SJCRH30 (cell line): ENCODE measurements around the gene CPB1. TPM values are rescaled to one million over a fixed set of nuclear protein-coding genes. Genes with fewer than 3 reads are reported as not detected.

Experiments used
- DNase-seq, 2 experiments: peaks; one replicate each; pipeline ENCODE4 v3.0.0-alpha.2; 2015 to 2020
- H3K27ac ChIP-seq: fragments of 250-450 bp; sonication (Bioruptor Pico); 2 replicates; pipeline ENCODE4 v1.5.1; 2020; ENCODE audit warnings: mild to moderate bottlenecking, moderate library complexity
- H3K27me3 ChIP-seq: fragments of 250-450 bp; sonication (Bioruptor Pico); 2 replicates; pipeline ENCODE4 v1.5.1; 2020; ENCODE audit warnings: mild to moderate bottlenecking, moderate library complexity
- H3K36me3 ChIP-seq: fragments of 250-450 bp; sonication (Bioruptor Pico); 2 replicates; pipeline ENCODE4 v1.5.1; 2020; ENCODE audit warnings: mild to moderate bottlenecking, moderate library complexity
- H3K4me1 ChIP-seq: fragments of 250-450 bp; sonication (Bioruptor Pico); 2 replicates; pipeline ENCODE4 v1.5.1; 2020; ENCODE audit warnings: mild to moderate bottlenecking, moderate library complexity
- H3K4me3 ChIP-seq: fragments of 250-450 bp; sonication (Bioruptor Pico); 2 replicates; pipeline ENCODE4 v1.5.1; 2020; ENCODE audit warnings: mild to moderate bottlenecking, moderate library complexity
- H3K9me3 ChIP-seq: fragments of 250-450 bp; sonication (Bioruptor Pico); replicated peaks from 2 replicates; pipeline ENCODE4 v1.5.1; 2020; ENCODE audit warnings: mild to moderate bottlenecking, moderate library complexity
- total RNA-seq: library from RNA; depleted of rRNA; stranded (reverse); fragments of >200 nt; shearing (Covaris generic); gene quantifications from 2 replicates; pipeline ENCODE4 v1.2.3, GENCODE V29; 2014

The CPB1 gene
- total RNA-seq, 1 experiment from 2014 or later: not detected

- Histone ChIP-seq H3K4me3 (no peak overlapping the region), H3K27ac (no peak overlapping the region), H3K4me1 (no peaks in the 10 kb centered on the region), H3K36me3 (no peaks in the 10 kb centered on the region), H3K9me3 (no peaks in the 10 kb centered on the region), H3K27me3 (no peaks in the 10 kb centered on the region)
- no peak for DNase-seq
These were observed 26.4 kb downstream of the CPB1 start for GRCh38 chr3:148854061-148854460.

GRCh38 chr3:148856384-148856783 is 28.8 kb downstream of the CPB1 start:
- DNase-seq: no peak
- Histone ChIP-seq H3K4me1 (no peaks in the 10 kb centered on the region), H3K27me3 (no peaks in the 10 kb centered on the region), H3K27ac (no peak overlapping the region), H3K4me3 (no peak overlapping the region), H3K36me3 (no peaks in the 10 kb centered on the region), H3K9me3 (no peaks in the 10 kb centered on the region)

- Histone ChIP-seq H3K27me3 (no peaks in the 10 kb centered on the region), H3K4me3 (no peak overlapping the region), H3K9me3 (no peaks in the 10 kb centered on the region), H3K36me3 (no peaks in the 10 kb centered on the region), H3K4me1 (no peaks in the 10 kb centered on the region), H3K27ac (no peak overlapping the region)
- no peak for DNase-seq
These were observed 29.7 kb downstream of the CPB1 start for GRCh38 chr3:148857316-148857715.

- Histone ChIP-seq H3K4me3 (no peak overlapping the region), H3K9me3 (no peaks in the 10 kb centered on the region), H3K4me1 (no peaks in the 10 kb centered on the region), H3K27me3 (no peaks in the 10 kb centered on the region), H3K36me3 (no peaks in the 10 kb centered on the region), H3K27ac (no peak overlapping the region)
- DNase-seq: peak in 1 of 2 experiments; percentile 71
These were observed 33.8 kb downstream of the CPB1 start for GRCh38 chr3:148861277-148861869.

GRCh38 chr3:148863297-148863696 is 35.7 kb downstream of the CPB1 start:
- DNase-seq: no peak
- Histone ChIP-seq H3K27ac (no peak overlapping the region), H3K36me3 (no peaks in the 10 kb centered on the region), H3K4me3 (no peak overlapping the region), H3K9me3 (no peaks in the 10 kb centered on the region), H3K27me3 (no peaks in the 10 kb centered on the region), H3K4me1 (no peaks in the 10 kb centered on the region)

- Histone ChIP-seq H3K4me1 (no peaks in the 10 kb centered on the region), H3K9me3 (no peaks in the 10 kb centered on the region), H3K36me3 (no peaks in the 10 kb centered on the region), H3K4me3 (no peak overlapping the region), H3K27ac (no peak overlapping the region), H3K27me3 (no peaks in the 10 kb centered on the region)
- no peak for DNase-seq
These were observed 36.2 kb downstream of the CPB1 start for GRCh38 chr3:148863814-148864213.

GRCh38 chr3:148865049-148865448 is 37.4 kb downstream of the CPB1 start, which contains the start of gene CPA3:
CPA3 (plus strand) TSS chr3:148865296; CDS start chr3:148865308, 12 bp downstream.
- no peak within 1 kb of the TSS for H3K27ac ChIP-seq
- no peak for DNase-seq
- no peaks in the 10 kb centered on the region for H3K4me1 ChIP-seq
- H3K4me3 ChIP-seq: no peak within 1 kb of the TSS
- no peaks in the 10 kb centered on the region for H3K27me3 ChIP-seq
- H3K9me3 ChIP-seq: no peaks in the 10 kb centered on the region
- no peaks in the 10 kb centered on the region for H3K36me3 ChIP-seq

GRCh38 chr3:148866261-148866660 is 38.6 kb downstream of the CPB1 start:
- Histone ChIP-seq H3K4me1 (no peaks in the 10 kb centered on the region), H3K27ac (no peak overlapping the region), H3K9me3 (no peaks in the 10 kb centered on the region), H3K4me3 (no peak overlapping the region), H3K36me3 (no peaks in the 10 kb centered on the region), H3K27me3 (no peaks in the 10 kb centered on the region)
- no peak for DNase-seq

- peak; percentile 57 to 85 for DNase-seq
These were observed 45.8 kb downstream of the CPB1 start for GRCh38 chr3:148873270-148873927.

GRCh38 chr3:148873977-148874376 is 46.4 kb downstream of the CPB1 start:
- H3K36me3 ChIP-seq: no peaks in the 10 kb centered on the region
- H3K4me3 ChIP-seq: no peak overlapping the region
- peaks cover 24% of the 10 kb centered on the region for H3K4me1 ChIP-seq
- no peaks in the 10 kb centered on the region for H3K9me3 ChIP-seq
- no peaks in the 10 kb centered on the region for H3K27me3 ChIP-seq
- peak overlapping the region; percentile 9 for H3K27ac ChIP-seq
- DNase-seq: peak; percentile 33 to 68

More at GRCh38 chr3:148873270-148873927, 45.8 kb downstream of the CPB1 start:
- Histone ChIP-seq H3K27ac (peak overlapping the region; percentile 9), H3K9me3 (no peaks in the 10 kb centered on the region), H3K4me1 (peaks cover 24% of the 10 kb centered on the region), H3K27me3 (no peaks in the 10 kb centered on the region), H3K36me3 (no peaks in the 10 kb centered on the region), H3K4me3 (no peak overlapping the region)

- Histone ChIP-seq H3K36me3 (no peaks in the 10 kb centered on the region), H3K4me3 (no peak overlapping the region), H3K27me3 (no peaks in the 10 kb centered on the region), H3K27ac (no peak overlapping the region), H3K9me3 (no peaks in the 10 kb centered on the region), H3K4me1 (peaks cover 21% of the 10 kb centered on the region)
- DNase-seq: no peak
These were observed 50.5 kb downstream of the CPB1 start for GRCh38 chr3:148878095-148878494.

GRCh38 chr3:148879256-148879655 is 51.6 kb downstream of the CPB1 start:
- no peak overlapping the region for H3K4me3 ChIP-seq
- H3K4me1 ChIP-seq: peaks cover 9% of the 10 kb centered on the region
- H3K9me3 ChIP-seq: no peaks in the 10 kb centered on the region
- no peaks in the 10 kb centered on the region for H3K36me3 ChIP-seq
- no peak overlapping the region for H3K27ac ChIP-seq
- no peak for DNase-seq
- no peaks in the 10 kb centered on the region for H3K27me3 ChIP-seq

- Histone ChIP-seq H3K4me1 (no peaks in the 10 kb centered on the region), H3K36me3 (no peaks in the 10 kb centered on the region), H3K27me3 (no peaks in the 10 kb centered on the region), H3K27ac (no peak overlapping the region), H3K4me3 (no peak overlapping the region), H3K9me3 (no peaks in the 10 kb centered on the region)
- peak; percentile 22 to 63 for DNase-seq
These were observed 53.1 kb downstream of the CPB1 start for GRCh38 chr3:148880681-148881080.

GRCh38 chr3:148881286-148881685 is 53.7 kb downstream of the CPB1 start:
- Histone ChIP-seq H3K4me1 (no peaks in the 10 kb centered on the region), H3K36me3 (no peaks in the 10 kb centered on the region), H3K9me3 (no peaks in the 10 kb centered on the region), H3K4me3 (no peak overlapping the region), H3K27me3 (no peaks in the 10 kb centered on the region), H3K27ac (no peak overlapping the region)
- no peak for DNase-seq

- Histone ChIP-seq H3K36me3 (no peaks in the 10 kb centered on the region), H3K27ac (no peak overlapping the region), H3K27me3 (no peaks in the 10 kb centered on the region), H3K9me3 (no peaks in the 10 kb centered on the region), H3K4me3 (no peak overlapping the region), H3K4me1 (no peaks in the 10 kb centered on the region)
- DNase-seq: no peak
These were observed 54.7 kb downstream of the CPB1 start for GRCh38 chr3:148882288-148882687.

GRCh38 chr3:148883163-148883562 is 55.6 kb downstream of the CPB1 start:
- H3K9me3 ChIP-seq: no peaks in the 10 kb centered on the region
- no peaks in the 10 kb centered on the region for H3K36me3 ChIP-seq
- no peak overlapping the region for H3K27ac ChIP-seq
- no peaks in the 10 kb centered on the region for H3K27me3 ChIP-seq
- H3K4me3 ChIP-seq: no peak overlapping the region
- no peak for DNase-seq
- no peaks in the 10 kb centered on the region for H3K4me1 ChIP-seq
